Mammary epithelial cell (primary cell): ENCODE data around the gene NFYB.

Experiments used
- EZH2 ChIP-seq: IDR thresholded peaks from 2 replicates; pipeline ENCODE4 v1.6.1; 2012; ENCODE audit warnings: low read length, inconsistent platforms, borderline replicate concordance
- TF ChIP-seq, protein P1 (sequence below), 2 donors: IDR thresholded peaks in 1 of 2; conservative IDR thresholded peaks in 1 of 2; 2 replicates each; pipeline ENCODE4 v1.5.1; 2011 to 2012; ENCODE audit warnings: inconsistent platforms in 2 of 2, low read length in 2 of 2, mild to moderate bottlenecking in 2 of 2, control low read depth in 1 of 2, low read depth in 1 of 2; ENCODE audit not compliant: insufficient read depth in 1 of 2; ENCODE audit errors: extremely low read depth in 1 of 2

DNA sequence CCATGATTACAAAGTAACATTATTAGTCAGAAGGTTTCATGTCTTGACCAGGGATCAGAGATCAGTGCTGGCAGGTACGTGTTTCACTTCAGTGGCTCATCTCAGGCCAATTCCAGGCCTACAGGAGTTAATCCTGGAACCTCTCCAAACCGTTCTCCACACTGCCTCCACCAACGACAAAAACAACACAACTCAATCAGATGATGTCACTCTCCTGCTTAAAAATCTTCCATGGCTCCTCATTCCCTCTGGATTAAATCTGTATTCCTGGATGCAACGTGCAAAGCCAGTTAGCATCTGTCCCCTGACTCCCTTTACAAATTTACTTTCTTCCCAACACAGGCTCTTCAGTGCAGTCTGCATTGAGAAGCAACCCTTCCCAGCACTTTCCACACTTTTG lies 43.3 kb upstream of the NFYB start:
- TF ChIP-seq, protein P1, sequence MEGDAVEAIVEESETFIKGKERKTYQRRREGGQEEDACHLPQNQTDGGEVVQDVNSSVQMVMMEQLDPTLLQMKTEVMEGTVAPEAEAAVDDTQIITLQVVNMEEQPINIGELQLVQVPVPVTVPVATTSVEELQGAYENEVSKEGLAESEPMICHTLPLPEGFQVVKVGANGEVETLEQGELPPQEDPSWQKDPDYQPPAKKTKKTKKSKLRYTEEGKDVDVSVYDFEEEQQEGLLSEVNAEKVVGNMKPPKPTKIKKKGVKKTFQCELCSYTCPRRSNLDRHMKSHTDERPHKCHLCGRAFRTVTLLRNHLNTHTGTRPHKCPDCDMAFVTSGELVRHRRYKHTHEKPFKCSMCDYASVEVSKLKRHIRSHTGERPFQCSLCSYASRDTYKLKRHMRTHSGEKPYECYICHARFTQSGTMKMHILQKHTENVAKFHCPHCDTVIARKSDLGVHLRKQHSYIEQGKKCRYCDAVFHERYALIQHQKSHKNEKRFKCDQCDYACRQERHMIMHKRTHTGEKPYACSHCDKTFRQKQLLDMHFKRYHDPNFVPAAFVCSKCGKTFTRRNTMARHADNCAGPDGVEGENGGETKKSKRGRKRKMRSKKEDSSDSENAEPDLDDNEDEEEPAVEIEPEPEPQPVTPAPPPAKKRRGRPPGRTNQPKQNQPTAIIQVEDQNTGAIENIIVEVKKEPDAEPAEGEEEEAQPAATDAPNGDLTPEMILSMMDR (conservative IDR thresholded peaks at IDR 0.05 in 1 of 2, IDR thresholded peaks at IDR 0.05 in 1 of 2; ENCODE audit: extremely low read depth in 1 of 2, insufficient read depth in 1 of 2, low read depth in 1 of 2, low read length in 2 of 2) = no peak
- TF ChIP-seq EZH2 = no peak
